ENCODE results near the gene RNF220. TPM values are rescaled to one million over a fixed set of nuclear protein-coding genes. Genes with fewer than 3 reads are reported as not detected.

The RNF220 gene
- polyA plus RNA-seq, 1 donor (not counting 4 experiments of a cell fraction or from before 2014, with no cell fraction given) = 42.7 TPM

GRCh38 chr1:44411861-44412260 is 6.8 kb downstream of the RNF220 start:
- Histone ChIP-seq H3K4me2 (ENCODE audit: control insufficient read depth, extremely low read depth, insufficient read depth, low read depth, low read length) (no peak overlapping the region), H3K36me3 (ENCODE audit: control insufficient read depth in 2 of 2, extremely low read depth in 1 of 2, insufficient read depth in 2 of 2, low read length in 2 of 2) (no peaks in the 10 kb centered on the region), H3K79me2 (ENCODE audit: control insufficient read depth, insufficient read depth, low read length) (no peaks in the 10 kb centered on the region), H3K4me3 (ENCODE audit: control insufficient read depth in 2 of 3, extremely low read depth in 1 of 3, insufficient read depth in 2 of 3, low read depth in 1 of 3, low read length in 3 of 3) (no peak overlapping the region), H3K27me3 (ENCODE audit: control insufficient read depth, extremely low read depth, insufficient read depth, low read length) (peaks cover 99% of the 10 kb centered on the region), H3K9ac (ENCODE audit: control insufficient read depth, extremely low read depth, insufficient read depth, low read length) (no peak overlapping the region), H3K27ac (ENCODE audit: control insufficient read depth, insufficient read depth, low read length) (no peak overlapping the region), H4K20me1 (ENCODE audit: control insufficient read depth, extremely low read depth, insufficient read depth, low read length) (peaks cover 2% of the 10 kb centered on the region), H2AFZ (ENCODE audit: control insufficient read depth, low read length) (no peak overlapping the region), H3K4me1 (ENCODE audit: control insufficient read depth, extremely low read depth, insufficient read depth, low read length) (no peaks in the 10 kb centered on the region), H3K9me3 (ENCODE audit: control insufficient read depth, low read depth, low read length) (no peaks in the 10 kb centered on the region), H3K9me1 (ENCODE audit: control insufficient read depth, extremely low read depth, insufficient read depth, low read length) (no peaks in the 10 kb centered on the region)
- dilution Hi-C loops (cut with MboI; ENCODE audit: extremely low pct_ligation_motif_present, low sequenced_read_pairs) = no loop called here
- TF ChIP-seq EZH2 (IDR thresholded peaks at IDR 0.05; ENCODE audit: low read length) = no peak
- TF ChIP-seq CTCF (optimal IDR thresholded peaks at IDR 0.05 in 1 of 3, IDR thresholded peaks at IDR 0.05 in 1 of 3, conservative IDR thresholded peaks at IDR 0.05 in 1 of 3; ENCODE audit: extremely low read depth in 1 of 3, insufficient read depth in 2 of 3, low read length in 3 of 3) = no peak
- DNase-seq (ENCODE audit: low read depth, low spot score) = no peak
- no peak for FAIRE-seq

- DNase-seq (ENCODE audit: low read depth, low spot score) = no peak
- H3K4me2 ChIP-seq (ENCODE audit: control insufficient read depth, extremely low read depth, insufficient read depth, low read depth, low read length) = no peak overlapping the region
- H2AFZ ChIP-seq (ENCODE audit: control insufficient read depth, low read length) = no peak overlapping the region
- H4K20me1 ChIP-seq (ENCODE audit: control insufficient read depth, extremely low read depth, insufficient read depth, low read length) = peaks cover 2% of the 10 kb centered on the region
- no peak for FAIRE-seq
- peaks cover 99% of the 10 kb centered on the region for H3K27me3 ChIP-seq (ENCODE audit: control insufficient read depth, extremely low read depth, insufficient read depth, low read length)
- no peak overlapping the region for H3K9ac ChIP-seq (ENCODE audit: control insufficient read depth, extremely low read depth, insufficient read depth, low read length)
- TF ChIP-seq EZH2 (IDR thresholded peaks at IDR 0.05; ENCODE audit: low read length) (no peak), CTCF (optimal IDR thresholded peaks at IDR 0.05 in 1 of 3, IDR thresholded peaks at IDR 0.05 in 1 of 3, conservative IDR thresholded peaks at IDR 0.05 in 1 of 3; ENCODE audit: extremely low read depth in 1 of 3, insufficient read depth in 2 of 3, low read length in 3 of 3) (no peak)
- dilution Hi-C loops (cut with MboI; ENCODE audit: extremely low pct_ligation_motif_present, low sequenced_read_pairs) = no loop called here
- H3K9me1 ChIP-seq (ENCODE audit: control insufficient read depth, extremely low read depth, insufficient read depth, low read length) = no peaks in the 10 kb centered on the region
- no peaks in the 10 kb centered on the region for H3K4me1 ChIP-seq (ENCODE audit: control insufficient read depth, extremely low read depth, insufficient read depth, low read length)
- no peaks in the 10 kb centered on the region for H3K36me3 ChIP-seq (ENCODE audit: control insufficient read depth in 2 of 2, extremely low read depth in 1 of 2, insufficient read depth in 2 of 2, low read length in 2 of 2)
- no peak overlapping the region for H3K4me3 ChIP-seq (ENCODE audit: control insufficient read depth in 2 of 3, extremely low read depth in 1 of 3, insufficient read depth in 2 of 3, low read depth in 1 of 3, low read length in 3 of 3)
- H3K27ac ChIP-seq (ENCODE audit: control insufficient read depth, insufficient read depth, low read length) = no peak overlapping the region
- H3K79me2 ChIP-seq (ENCODE audit: control insufficient read depth, insufficient read depth, low read length) = no peaks in the 10 kb centered on the region
- H3K9me3 ChIP-seq (ENCODE audit: control insufficient read depth, low read depth, low read length) = no peaks in the 10 kb centered on the region
Observed at GRCh38 chr1:44412601-44413000, 7.5 kb downstream of the RNF220 start.
